Fibroblast of lung (primary cell): ENCODE measurements around the gene SLC4A3. TPM values are rescaled to one million over a fixed set of nuclear protein-coding genes. Genes with fewer than 3 reads are reported as not detected.
"Not testable (repeated sequence)": the region's sequence is repeated elsewhere in the genome, so short reads cannot be mapped to it uniquely, and the experiment has no call there.

Experiments used
- DNase-seq, 2 donors: peaks; one replicate each; pipeline versions ENCODE4 v3.0.0 to v3.0.0-alpha.2; 2010; ENCODE audit warnings: low read depth in 2 of 2
- H2AFZ ChIP-seq: 2 replicates; pipeline ENCODE4 v1.5.1; 2012; ENCODE audit warnings: low read length, control low read depth, inconsistent platforms
- H3K27ac ChIP-seq: 2 replicates; pipeline ENCODE4 v1.5.1; 2011; ENCODE audit warnings: low read length, control low read depth; ENCODE audit not compliant: insufficient read depth
- H3K27me3 ChIP-seq: 2 replicates; pipeline ENCODE4 v1.5.1; 2011; ENCODE audit warnings: mild to moderate bottlenecking, low read length; ENCODE audit not compliant: control insufficient read depth, insufficient read depth
- H3K36me3 ChIP-seq: 2 replicates; pipeline ENCODE4 v1.5.1; 2011; ENCODE audit warnings: low read length; ENCODE audit not compliant: control insufficient read depth, insufficient read depth
- H3K4me1 ChIP-seq: 2 replicates; pipeline ENCODE4 v1.5.1; 2011; ENCODE audit warnings: low read length; ENCODE audit not compliant: control insufficient read depth, insufficient read depth; ENCODE audit errors: extremely low read depth
- H3K4me2 ChIP-seq: 2 replicates; pipeline ENCODE4 v1.5.1; 2011; ENCODE audit warnings: low read length, control low read depth; ENCODE audit not compliant: insufficient read depth; ENCODE audit errors: extremely low read depth
- H3K4me3 ChIP-seq, 4 experiments: fragments of 200-600 bp in 1 of 4; sonication (generic) in 1 of 4; replicated peaks in 1 of 4; 2 replicates each; pipeline ENCODE4 v1.5.1; 2011 to 2016; ENCODE audit warnings: low read length in 4 of 4, low read depth in 3 of 4, mild to moderate bottlenecking in 3 of 4, control low read depth in 2 of 4, inconsistent platforms in 1 of 4, mixed read lengths in 1 of 4; ENCODE audit not compliant: insufficient read depth in 1 of 4; ENCODE audit errors: control extremely low read depth in 1 of 4
- H3K79me2 ChIP-seq: 2 replicates; pipeline ENCODE4 v1.5.1; 2012; ENCODE audit warnings: mild to moderate bottlenecking, low read length, inconsistent platforms; ENCODE audit not compliant: control insufficient read depth, insufficient read depth
- H3K9ac ChIP-seq: 2 replicates; pipeline ENCODE4 v1.5.1; 2011; ENCODE audit warnings: mild to moderate bottlenecking, low read length, control low read depth; ENCODE audit not compliant: insufficient read depth
- H3K9me3 ChIP-seq: 2 replicates; pipeline ENCODE4 v1.5.1; 2012; ENCODE audit warnings: low read depth, low read length; ENCODE audit not compliant: control insufficient read depth, insufficient read depth
- H4K20me1 ChIP-seq: 2 replicates; pipeline ENCODE4 v1.5.1; 2011; ENCODE audit warnings: low read length; ENCODE audit not compliant: control insufficient read depth, insufficient read depth; ENCODE audit errors: extremely low read depth
- EZH2 ChIP-seq: IDR thresholded peaks from 2 replicates; pipeline ENCODE4 v1.5.1; 2012; ENCODE audit warnings: low read length, control low read depth, mild to moderate bottlenecking; ENCODE audit errors: missing control alignments
- polyA plus RNA-seq, 2 donors: library from polyadenylated mRNA; depleted of rRNA in 1 of 2; stranded (reverse) in 1 of 2; unstranded in 1 of 2; fragments of >200 nt; gene quantifications; 2 replicates each; pipeline ENCODE4 v1.2.1, GENCODE V29; 2011 to 2012; ENCODE audit warnings: missing spikeins in 1 of 2
- total RNA-seq: library from RNA; depleted of rRNA; stranded (reverse); fragments of >200 nt; gene quantifications from 2 replicates; pipeline ENCODE4 v1.2.1, GENCODE V29; 2014
- TF ChIP-seq, protein P1 (sequence below), 2 donors: IDR thresholded peaks in 1 of 2; conservative IDR thresholded peaks in 1 of 2; 1 replicate in 1 of 2; 2 replicates in 1 of 2; pipeline ENCODE4 v1.5.1; 2011 to 2012; ENCODE audit warnings: low read length in 2 of 2, control low read depth in 1 of 2, inconsistent platforms in 1 of 2, low read depth in 1 of 2, mild to moderate bottlenecking in 1 of 2

SLC4A3 gene
- total and polyA plus RNA-seq, 2 donors (not counting 1 experiment from before 2014, with no cell fraction given): 1.4 to 1.5 TPM

DNA sequence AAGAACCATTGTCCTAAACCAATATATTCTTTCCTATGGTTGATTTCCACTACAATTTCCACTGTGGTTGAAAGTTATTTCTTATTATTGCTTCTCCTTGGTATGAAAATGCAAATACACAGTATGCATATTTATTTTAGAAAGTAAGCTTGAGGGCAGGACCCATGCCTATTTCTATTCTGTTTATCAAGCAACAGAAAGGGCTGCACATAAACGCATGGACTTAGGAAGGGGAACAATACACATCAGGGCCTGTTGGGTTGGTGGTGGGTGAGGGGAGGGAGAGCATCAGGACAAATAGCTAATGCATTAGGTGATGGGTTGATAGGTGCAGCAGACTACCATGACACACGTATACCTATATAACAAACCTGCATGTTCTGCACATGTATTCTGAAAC, 20.7 kb downstream of the SLC4A3 start:
- no peak overlapping the region for H3K27ac ChIP-seq

DNA sequence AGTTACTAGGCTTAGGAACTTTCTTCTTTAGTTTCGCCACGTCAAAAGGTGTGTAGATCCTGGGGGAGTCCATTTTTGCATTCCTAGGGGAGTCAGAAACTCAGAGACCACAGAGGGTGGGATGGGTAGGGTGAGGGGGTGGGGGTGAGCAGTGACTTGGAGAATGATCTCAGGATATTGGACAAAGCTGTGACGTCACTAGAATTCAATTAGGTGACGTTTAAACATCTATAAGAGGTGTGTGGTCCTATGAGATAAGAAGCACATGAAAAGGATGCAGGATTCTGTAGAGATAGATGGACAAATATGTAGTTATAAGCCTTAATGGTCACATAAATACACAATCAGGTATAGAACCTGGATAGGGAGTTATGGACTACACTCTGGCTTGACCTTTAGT, 21.5 kb downstream of the SLC4A3 start:
- H3K4me1 ChIP-seq: peaks cover 9% of the 10 kb centered on the region
- no peak for TF ChIP-seq EZH2
- TF ChIP-seq, protein P1, sequence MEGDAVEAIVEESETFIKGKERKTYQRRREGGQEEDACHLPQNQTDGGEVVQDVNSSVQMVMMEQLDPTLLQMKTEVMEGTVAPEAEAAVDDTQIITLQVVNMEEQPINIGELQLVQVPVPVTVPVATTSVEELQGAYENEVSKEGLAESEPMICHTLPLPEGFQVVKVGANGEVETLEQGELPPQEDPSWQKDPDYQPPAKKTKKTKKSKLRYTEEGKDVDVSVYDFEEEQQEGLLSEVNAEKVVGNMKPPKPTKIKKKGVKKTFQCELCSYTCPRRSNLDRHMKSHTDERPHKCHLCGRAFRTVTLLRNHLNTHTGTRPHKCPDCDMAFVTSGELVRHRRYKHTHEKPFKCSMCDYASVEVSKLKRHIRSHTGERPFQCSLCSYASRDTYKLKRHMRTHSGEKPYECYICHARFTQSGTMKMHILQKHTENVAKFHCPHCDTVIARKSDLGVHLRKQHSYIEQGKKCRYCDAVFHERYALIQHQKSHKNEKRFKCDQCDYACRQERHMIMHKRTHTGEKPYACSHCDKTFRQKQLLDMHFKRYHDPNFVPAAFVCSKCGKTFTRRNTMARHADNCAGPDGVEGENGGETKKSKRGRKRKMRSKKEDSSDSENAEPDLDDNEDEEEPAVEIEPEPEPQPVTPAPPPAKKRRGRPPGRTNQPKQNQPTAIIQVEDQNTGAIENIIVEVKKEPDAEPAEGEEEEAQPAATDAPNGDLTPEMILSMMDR (conservative IDR thresholded peaks at IDR 0.05 in 1 of 2, IDR thresholded peaks at IDR 0.05 in 1 of 2; ENCODE audit: low read depth in 1 of 2, low read length in 2 of 2): no peak
- H3K4me3 ChIP-seq: no peak overlapping the region
- H4K20me1 ChIP-seq: no peaks in the 10 kb centered on the region
- no peak for DNase-seq
- H3K9me3 ChIP-seq: no peaks in the 10 kb centered on the region
- H3K79me2 ChIP-seq: no peaks in the 10 kb centered on the region
- no peaks in the 10 kb centered on the region for H3K27me3 ChIP-seq
- H3K9ac ChIP-seq: no peak overlapping the region
- no peak overlapping the region for H3K4me2 ChIP-seq
- no peak overlapping the region for H2AFZ ChIP-seq
- H3K27ac ChIP-seq: no peak overlapping the region
- no peaks in the 10 kb centered on the region for H3K36me3 ChIP-seq

More for the DNA sequence above, 20.7 kb downstream of the SLC4A3 start:
- Histone ChIP-seq H4K20me1 (no peaks in the 10 kb centered on the region), H3K4me3 (no peak overlapping the region), H3K36me3 (no peaks in the 10 kb centered on the region), H3K79me2 (no peaks in the 10 kb centered on the region), H2AFZ (no peak overlapping the region), H3K9ac (no peak overlapping the region), H3K4me2 (no peak overlapping the region), H3K27me3 (no peaks in the 10 kb centered on the region), H3K4me1 (peaks cover 9% of the 10 kb centered on the region), H3K9me3 (no peaks in the 10 kb centered on the region)
- TF ChIP-seq EZH2: no peak
- TF ChIP-seq, protein P1 (conservative IDR thresholded peaks at IDR 0.05 in 1 of 2, IDR thresholded peaks at IDR 0.05 in 1 of 2; ENCODE audit: low read depth in 1 of 2, low read length in 2 of 2): no peak
- DNase-seq: no peak

DNA sequence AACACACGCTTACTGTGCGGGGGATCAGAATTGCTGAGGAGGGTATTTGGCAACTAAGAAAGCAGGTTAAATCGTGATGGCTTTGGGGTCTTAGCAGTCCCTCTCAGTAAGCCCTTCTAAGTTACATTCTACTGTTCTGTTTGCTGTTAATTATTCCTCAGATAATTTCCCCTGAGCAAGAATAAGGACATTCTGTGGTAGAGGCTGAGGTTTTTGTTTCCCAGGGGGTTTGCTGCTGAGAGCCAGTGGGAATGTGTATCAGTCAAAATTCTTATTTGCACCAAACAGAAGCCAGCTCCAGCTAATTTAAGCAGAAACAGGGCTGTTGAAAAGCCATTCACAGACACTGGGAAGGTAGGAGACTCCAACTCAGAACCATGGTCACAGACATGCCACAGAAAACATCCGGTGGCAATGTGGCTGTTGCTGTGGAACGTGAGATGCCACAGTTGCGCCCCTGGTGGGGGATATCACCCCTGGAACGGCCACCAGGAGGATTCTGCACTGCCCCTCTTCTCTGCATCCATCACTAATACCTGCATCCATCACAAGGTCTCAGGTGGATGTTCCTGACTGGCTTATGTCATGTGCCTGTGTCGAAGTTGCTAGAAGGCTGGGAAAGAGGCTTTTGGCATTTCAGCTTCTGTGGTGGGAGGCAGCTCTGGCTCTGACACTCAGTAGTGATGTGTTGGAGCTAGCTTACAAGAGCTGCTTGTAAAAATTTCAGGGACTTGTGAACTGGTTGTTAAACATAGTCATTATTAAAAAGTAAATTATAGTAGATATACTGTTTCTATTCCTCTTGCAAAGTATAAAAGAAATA, 23.2 kb downstream of the SLC4A3 start:
- Histone ChIP-seq H4K20me1 (no peaks in the 10 kb centered on the region), H2AFZ (no peak overlapping the region), H3K4me2 (no peak overlapping the region), H3K27me3 (no peaks in the 10 kb centered on the region), H3K27ac (no peak overlapping the region), H3K9ac (no peak overlapping the region), H3K4me3 (no peak overlapping the region), H3K79me2 (no peaks in the 10 kb centered on the region), H3K9me3 (no peaks in the 10 kb centered on the region), H3K36me3 (no peaks in the 10 kb centered on the region), H3K4me1 (peaks cover 5% of the 10 kb centered on the region)
- DNase-seq: no peak
- TF ChIP-seq, protein P1 (conservative IDR thresholded peaks at IDR 0.05 in 1 of 2, IDR thresholded peaks at IDR 0.05 in 1 of 2; ENCODE audit: low read depth in 1 of 2, low read length in 2 of 2): no peak
- no peak for TF ChIP-seq EZH2

DNA sequence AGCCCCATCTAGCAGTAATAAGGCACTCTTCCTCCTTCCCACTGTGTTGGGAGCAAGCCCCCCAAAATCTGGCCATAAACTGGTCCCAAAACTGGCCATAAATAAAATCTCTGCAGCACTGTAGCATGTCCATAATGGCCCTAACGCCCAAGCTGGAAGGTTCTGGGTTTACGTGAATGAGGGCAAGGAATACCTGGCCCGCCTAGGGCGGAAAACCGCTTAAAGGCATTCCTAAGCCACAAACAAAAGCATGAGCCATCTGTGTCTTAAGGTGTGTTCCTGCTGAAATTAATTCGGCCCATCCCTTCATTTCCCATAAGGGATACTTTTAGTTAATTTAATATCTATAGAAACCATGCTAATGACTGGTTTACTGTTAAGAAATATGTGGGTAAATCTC, 24.2 kb downstream of the SLC4A3 start:
- H3K27me3 ChIP-seq, H3K27ac ChIP-seq, H3K9ac ChIP-seq, H3K9me3 ChIP-seq, H2AFZ ChIP-seq, H3K79me2 ChIP-seq, H3K36me3 ChIP-seq, H4K20me1 ChIP-seq, H3K4me1 ChIP-seq, H3K4me2 ChIP-seq, H3K4me3 ChIP-seq, DNase-seq: not testable (repeated sequence)
